NCI-H460 (cell line): Measurements from ENCODE around the gene UNC13B. TPM values are rescaled to one million over a fixed set of nuclear protein-coding genes. Genes with fewer than 3 reads are reported as not detected.

ENCODE experiments used
- DNase-seq: peaks from one replicate; pipeline ENCODE4 v3.0.0-alpha.2; 2016; ENCODE audit warnings: low read depth; ENCODE audit errors: extremely low read depth
- total RNA-seq: library from RNA; depleted of rRNA; stranded (reverse); fragments of >200 nt; shearing (Covaris generic); gene quantifications from 2 replicates; pipeline ENCODE4 v1.2.3, GENCODE V29; 2014

UNC13B gene
- total RNA-seq, 1 experiment from 2014 or later: 7.7 TPM

GRCh38 chr9:35272989-35273388 lies 111.2 kb downstream of the UNC13B start:
- DNase-seq: no peak

DNA sequence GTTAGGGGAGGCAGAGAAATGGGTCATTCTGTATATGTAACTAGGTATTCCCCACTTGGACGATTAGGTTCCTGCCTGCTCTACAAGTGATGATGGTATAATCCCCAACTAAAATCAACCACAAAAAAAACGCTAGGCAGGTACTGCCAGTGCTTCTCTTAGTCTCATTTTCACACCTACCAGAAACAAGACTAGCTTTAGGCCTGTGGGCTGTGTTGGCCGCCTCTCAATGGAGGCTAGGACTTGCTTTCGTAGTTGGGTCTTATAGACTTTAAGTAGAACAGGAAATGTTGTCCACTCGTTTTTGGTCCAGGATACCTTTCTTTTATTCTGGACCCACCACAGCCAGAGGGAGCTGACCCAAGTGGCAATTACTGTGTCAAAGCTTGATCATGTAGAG lies 111.8 kb downstream of the UNC13B start:
- no peak for DNase-seq

DNA sequence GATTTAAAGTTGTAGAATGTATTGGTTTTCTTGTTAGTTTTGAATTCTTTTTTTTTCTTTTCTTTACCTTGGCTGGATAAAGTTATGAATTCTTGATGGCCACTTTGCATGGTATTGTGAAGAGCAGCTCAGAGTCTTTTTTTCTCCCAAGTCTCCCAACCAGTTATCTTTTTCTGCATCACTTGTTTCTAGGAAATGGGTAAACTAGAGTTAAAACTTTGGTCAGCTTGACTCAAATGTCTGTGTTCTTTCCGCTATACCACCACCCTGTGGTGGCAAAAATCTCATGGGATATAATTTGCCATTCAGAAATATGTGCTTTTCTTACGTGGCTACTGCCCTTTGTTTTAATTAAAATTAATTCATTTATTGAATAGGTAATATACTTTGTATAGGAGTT lies 113.2 kb downstream of the UNC13B start:
- no peak for DNase-seq

GRCh38 chr9:35277171-35277520 lies 115.3 kb downstream of the UNC13B start:
- no peak for DNase-seq

GRCh38 chr9:35277628-35278359 lies 116.0 kb downstream of the UNC13B start:
- peak; percentile 1 for DNase-seq

DNA sequence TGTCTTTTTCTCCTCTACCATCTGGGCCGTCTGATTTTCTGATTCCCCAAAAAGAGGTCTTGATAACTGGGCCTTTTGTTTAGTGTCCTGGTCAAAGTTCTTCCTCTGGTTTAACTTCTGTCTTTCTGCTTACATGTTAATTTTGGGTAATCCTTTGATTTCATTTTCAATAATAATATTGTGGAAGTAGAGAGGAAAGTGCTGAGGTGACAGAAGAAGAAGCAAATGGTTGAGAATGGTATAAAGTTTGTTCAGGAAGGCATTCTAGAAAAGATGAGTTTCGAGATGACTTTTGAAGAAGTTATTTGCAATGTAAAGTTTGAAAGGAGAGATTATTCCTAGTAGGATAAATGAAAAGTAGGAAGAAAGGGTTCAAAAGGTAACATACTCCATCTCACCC lies 118.1 kb downstream of the UNC13B start:
- DNase-seq: no peak

- no peak for DNase-seq
Observed at GRCh38 chr9:35280399-35280798, 118.6 kb downstream of the UNC13B start.

DNA sequence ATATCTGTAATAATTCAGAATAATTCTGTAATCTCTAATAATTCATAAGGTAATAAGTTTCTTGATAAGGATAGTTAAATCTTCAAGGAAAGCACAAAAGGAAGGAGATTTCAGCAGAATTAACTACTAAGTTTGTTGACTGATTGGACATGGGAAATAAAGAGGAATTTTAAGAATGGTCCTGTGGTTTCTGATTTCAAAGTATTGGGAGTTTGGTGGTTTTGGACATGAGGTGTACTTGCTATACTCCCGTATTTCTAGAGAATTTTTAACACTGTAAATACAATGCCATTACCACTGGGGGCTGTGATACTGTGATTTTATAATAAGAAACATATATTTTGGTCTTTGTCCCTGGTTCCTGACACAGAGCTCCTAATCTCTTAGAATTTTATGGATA lies 123.9 kb downstream of the UNC13B start:
- DNase-seq: no peak

GRCh38 chr9:35286381-35286780 lies 124.6 kb downstream of the UNC13B start:
- DNase-seq: no peak

DNA sequence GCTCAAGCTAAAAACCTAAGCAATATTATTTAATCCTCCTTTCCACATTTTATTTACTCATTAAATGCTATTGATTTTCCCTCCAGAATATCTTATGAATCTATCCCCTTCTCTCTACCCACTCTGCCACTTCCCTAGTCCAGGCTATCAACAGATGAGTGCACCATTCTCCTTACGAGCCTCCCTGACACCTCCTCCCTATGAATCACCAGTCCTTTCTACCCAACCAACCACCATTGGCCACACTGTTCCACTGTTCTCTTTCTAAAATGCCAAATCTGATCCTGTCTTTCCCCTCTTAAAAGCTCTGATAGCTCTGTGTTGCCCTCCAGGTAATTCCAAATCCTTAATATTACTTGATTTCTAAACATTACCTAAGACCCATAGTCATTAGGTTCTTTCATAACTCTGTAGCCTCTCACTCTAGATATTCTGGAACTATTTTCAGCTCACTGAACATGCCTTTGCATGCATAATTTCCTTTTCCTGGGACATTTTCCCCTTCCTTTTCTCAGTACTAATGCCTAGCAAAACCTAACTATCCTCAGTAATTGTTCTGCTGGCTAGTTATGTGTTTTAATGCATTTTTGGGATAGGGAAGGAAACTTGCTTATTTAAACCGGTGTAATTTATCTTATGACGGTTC lies 126.3 kb downstream of the UNC13B start:
- no peak for DNase-seq

- no peak for DNase-seq
Observed at GRCh38 chr9:35288778-35289177, 127.0 kb downstream of the UNC13B start.

- DNase-seq: no peak
Observed at GRCh38 chr9:35293376-35293964, 131.7 kb downstream of the UNC13B start.

GRCh38 chr9:35294066-35294465 lies 132.3 kb downstream of the UNC13B start:
- no peak for DNase-seq

- no peak for DNase-seq
Observed at GRCh38 chr9:35294556-35294955, 132.7 kb downstream of the UNC13B start.

DNA sequence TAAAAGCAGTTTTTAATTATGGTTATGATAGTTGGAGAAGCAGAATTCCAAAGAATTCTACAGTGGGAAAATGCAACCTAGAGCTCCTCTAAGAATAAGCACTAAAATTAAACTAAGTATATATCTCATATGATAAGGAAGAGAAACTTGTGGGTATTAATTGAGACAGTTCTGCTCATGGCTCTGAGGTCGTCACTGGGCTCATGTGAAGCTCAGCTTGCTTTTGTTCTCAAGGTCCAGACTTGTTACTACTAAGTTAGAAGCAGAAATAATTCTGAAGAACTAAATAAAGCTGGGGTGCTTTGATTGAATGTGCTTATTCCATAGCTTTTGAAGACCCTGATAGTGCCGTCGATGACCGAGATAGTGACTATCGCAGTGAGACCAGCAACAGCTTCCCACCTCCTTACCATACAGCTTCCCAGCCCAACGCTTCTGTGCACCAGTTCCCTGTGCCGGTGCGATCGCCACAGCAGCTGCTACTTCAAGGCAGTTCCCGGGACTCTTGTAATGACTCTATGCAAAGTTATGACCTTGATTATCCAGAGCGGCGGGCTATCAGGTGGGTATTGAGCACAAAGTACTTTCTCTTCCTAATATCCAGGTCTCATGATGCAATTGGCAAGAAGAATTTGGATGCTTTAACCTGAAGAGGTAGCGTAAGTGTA lies 133.7 kb downstream of the UNC13B start:
- no peak for DNase-seq

DNA sequence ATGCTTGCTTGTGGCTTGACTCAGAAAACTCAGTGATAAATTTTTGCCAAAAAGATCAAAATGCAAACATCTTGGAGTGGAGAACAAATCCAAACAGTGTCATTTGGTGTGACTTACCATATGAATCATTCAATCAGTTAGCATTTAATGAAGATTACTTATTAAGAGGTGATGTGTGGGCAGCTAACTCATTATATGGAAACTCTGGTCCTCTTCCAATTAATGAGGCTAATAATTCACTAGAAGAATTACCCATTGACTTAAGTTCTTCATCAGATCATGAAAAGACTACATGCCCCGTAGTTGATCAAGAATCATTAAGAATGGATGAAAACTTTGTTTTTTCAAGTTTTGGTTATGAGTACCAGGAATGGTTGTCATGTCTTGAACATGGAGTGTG lies 141.8 kb downstream of the UNC13B start:
- no peak for DNase-seq

- DNase-seq: no peak
Observed at GRCh38 chr9:35306283-35306682, 144.5 kb downstream of the UNC13B start.

GRCh38 chr9:35308316-35308715 lies 146.5 kb downstream of the UNC13B start:
- no peak for DNase-seq

- no peak for DNase-seq
Observed at GRCh38 chr9:35311891-35312639, 150.3 kb downstream of the UNC13B start.

DNA sequence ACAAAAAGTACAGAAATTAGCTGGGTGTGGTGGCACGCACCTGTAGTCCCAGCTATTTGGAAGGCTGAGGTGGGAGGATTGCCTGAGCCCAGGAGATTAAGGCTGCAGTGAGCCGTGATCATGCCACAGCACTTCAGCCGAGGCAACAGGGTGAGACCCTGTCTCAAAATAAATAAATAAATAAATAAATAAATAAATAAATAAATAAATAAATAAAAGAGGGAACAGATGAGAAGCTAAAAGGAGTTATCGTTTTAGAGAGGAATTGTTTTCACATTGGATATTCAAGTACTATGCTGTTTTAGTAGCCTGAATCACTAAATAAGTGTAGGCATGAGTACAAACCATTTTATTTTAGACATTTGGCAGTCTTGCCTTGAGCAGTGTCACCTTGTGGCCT lies 151.7 kb downstream of the UNC13B start:
- DNase-seq: no peak

DNA sequence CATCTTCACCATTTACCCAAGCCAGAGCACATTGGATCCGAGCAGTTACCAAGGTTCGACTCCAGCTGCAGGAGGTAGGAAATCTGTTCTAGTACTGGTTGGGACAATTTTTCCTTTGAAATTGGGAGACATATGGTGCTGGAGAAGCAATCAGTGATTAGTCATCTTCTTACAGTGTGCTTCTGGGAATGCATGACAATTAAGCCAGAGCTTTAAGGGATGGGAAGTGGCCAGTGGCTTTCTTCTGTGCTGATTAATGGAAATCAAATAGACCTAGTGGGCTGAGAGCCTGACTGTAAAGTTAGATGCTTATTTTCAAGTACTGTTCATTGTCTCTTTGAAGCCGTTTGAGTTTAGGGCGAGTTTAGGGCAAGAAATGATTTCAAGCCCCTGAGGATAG lies 152.1 kb downstream of the UNC13B start:
- DNase-seq: no peak
